HG02938 (cell line): ENCODE results near the gene DUSP21.
A peak's percentile ranks its signal among the peaks of the same experiment; 100 is the strongest.
"Not testable (repeated sequence)": the region's sequence is repeated elsewhere in the genome, so short reads cannot be mapped to it uniquely, and the experiment has no call there.

Experiments
- ATAC-seq: cut with Tn5 transposase; IDR thresholded peaks from one replicate; pipeline ENCODE4 v1.9.1; 2021; ENCODE audit warnings: mild to moderate bottlenecking, moderate library complexity; ENCODE audit not compliant: unreplicated experiment

DUSP21 gene

DNA sequence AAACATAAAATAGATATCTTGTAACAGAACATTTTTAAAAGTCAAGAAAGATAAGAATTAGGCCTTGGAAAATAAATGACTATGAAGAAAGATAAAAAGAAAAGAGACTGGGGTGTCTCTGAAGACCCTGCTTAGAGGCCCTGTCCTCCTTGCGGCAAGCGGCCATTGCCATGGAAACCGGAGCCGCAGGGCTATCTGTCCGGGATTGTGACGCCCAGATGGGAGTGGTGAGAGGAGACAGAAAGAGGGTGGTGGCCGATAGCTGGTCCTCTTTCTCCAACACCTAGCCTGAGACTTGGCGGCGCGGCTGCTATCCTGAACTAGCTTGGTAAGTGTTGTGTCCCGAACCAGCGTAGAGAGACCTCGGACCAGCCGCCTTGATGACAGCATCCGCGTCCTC is at the start of gene DUSP21:
Gene DUSP21 (plus strand): TSS at position 269 of the 400 bp plus-strand sequence. CDS start 112 bp downstream, at position 381.
- ATAC-seq = no peak

DNA sequence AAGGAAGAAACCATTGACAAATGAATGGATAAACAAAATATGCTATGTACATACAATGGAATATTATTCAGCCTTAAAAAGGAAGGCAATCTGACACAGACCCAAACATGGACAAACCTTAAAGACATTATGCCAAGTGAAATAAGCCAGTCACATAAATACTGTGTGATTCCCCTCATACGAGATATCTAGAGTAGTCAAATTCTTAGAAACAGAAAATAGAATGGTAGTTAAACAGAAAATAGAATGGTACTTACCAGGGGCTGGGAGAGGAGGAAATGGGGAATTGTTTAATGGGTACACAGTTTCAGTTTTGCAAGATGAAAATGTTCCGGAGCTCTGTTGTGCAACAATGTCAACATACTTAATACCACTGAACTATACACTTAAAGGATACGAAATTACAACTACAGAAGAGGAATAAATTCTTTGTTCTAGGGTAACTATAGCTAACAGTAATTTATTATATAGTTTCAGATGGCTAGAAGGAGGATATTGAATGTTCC is 47.8 kb upstream of the DUSP21 start:
- no peak for ATAC-seq

DNA sequence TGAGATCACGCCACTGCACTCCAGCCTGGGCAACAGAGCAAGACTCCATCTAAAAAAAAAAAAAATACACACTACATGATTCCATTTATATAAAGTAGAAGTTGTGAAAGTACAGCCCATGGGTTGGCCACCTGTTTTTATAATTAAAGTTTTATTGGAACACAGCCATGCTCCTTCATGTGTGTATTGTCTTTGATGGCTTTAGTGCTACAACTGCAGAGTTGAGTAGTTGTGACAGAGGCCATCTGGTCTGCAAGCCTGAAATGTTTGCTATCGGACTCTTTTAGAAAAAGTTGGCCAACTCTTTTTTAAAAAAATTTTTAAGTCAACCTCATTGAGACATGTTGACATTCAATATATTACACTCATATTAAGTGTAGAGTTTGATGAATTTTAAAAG is 41.2 kb upstream of the DUSP21 start:
- ATAC-seq = no peak

DNA sequence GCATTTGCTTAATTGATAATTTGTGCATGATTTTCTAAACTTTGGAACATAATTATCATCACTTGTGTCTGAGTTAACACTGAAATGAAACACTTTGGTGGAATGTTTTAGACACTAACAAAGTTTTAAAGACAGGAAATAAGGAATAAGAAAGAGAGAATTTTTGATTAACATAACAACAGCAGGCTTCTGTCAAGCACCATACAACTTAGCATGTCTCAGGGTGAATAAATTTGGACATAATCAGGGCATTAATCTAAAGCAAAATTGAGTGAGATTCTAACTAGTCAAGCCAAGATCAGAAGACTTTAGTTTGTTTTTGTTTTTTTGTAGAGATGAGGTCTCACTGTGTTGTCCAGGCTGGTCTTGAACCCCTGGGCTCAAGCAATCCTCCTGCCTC is 28.1 kb upstream of the DUSP21 start:
- no peak for ATAC-seq

DNA sequence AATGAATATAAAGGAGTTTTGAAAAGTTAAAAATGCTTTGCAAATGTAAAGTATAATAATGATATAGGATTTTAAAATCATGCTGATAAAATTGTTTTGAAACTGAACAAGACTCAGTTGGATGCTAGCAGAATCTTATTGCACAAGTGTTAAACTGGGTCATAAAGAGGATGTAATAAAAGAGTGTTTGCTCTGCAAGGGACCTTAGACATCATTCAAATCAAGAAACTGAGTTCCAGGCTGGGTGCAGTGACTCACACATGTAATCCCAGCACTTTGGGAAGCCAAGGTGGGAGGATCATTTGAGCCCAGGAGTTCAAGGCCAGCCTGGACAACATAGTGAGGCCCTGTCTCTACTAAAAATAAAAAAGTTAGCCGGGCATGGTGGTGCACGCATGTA is 27.5 kb upstream of the DUSP21 start:
- ATAC-seq = no peak

DNA sequence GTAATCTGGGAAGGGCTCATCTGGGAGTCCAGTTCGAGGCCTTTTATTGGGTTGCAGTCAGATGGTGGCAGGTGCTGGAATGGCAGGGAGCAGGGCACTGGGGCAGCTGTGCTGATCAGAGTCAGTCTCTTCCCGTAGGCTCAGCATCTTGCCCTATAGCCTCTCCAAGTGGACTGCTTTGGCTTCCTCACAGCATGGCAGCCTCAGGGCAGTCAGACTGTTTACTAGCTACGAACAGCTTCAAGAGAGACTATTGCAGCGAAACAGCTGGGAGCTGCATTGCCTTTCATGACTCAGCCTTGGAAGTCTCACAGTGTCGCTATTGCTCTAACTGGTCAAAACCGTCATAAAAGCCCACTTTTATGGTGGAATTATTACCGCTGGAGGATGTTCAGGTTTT is 26.8 kb upstream of the DUSP21 start:
- ATAC-seq = no peak

DNA sequence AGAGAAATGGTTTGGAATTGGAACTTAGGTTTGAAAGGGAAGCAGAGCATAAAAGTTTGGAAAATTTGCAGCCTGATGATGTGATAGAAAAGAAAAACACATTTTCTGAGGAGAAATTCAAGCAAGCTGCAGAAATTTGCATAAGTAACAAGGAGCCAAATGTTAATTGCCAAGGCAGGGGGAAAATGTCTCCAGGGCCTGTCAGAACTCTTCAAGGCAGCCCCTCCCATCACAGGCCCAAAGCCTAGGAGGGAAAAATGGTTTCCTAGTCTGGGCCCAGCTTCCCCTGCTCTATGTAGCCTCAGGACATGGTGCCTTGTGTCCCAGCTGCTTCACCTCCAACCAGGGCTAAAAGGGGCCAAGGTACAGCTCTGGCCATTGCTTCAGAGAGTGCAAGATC is 21.2 kb upstream of the DUSP21 start:
- no peak for ATAC-seq

DNA sequence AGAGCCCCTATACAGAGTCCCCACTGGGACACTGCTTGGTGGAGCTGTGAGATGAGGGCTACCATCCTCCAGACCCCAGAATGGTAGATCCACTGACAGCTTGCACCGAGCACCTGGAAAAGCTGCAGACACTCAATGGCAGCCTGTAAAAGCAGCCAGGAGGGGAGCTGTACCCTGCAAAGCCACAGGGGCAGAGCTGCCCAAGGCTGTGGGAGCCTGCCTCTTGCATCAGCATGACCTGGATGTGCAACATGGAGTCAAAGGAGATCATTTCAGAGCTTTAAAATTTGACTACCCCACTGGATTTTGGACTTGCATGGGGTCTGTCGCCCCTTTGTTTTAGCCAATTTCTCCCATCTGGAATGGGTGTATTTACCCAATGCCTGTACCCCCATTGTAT is 20.6 kb upstream of the DUSP21 start:
- not testable (repeated sequence) for ATAC-seq

DNA sequence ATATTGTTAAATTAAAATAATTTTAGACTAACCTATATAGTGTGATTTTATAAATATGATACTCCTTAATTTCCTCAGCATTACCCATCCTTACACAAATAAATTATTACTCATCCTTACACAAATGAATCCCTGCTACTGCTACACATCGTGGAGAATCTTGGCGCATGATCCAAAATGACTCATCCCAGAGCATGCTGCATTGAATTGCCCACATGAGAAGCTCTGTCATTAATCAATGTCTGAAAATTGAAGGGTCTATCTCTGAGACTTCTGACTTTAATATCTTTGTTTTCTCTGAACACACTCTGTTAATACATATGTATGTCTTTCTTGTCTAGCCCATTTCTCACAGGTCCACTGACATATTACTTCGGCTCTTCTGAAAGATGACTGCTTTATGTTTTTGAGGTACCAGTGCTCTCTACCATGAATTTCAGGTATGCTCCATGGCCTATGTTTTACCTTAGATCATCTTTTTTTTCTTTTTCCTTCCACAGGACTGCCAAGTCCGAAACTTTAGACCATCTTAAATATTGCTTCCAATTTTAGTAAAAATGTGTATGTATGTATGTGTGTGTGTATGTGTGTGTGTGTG is 15.7 kb upstream of the DUSP21 start:
- ATAC-seq = no peak

DNA sequence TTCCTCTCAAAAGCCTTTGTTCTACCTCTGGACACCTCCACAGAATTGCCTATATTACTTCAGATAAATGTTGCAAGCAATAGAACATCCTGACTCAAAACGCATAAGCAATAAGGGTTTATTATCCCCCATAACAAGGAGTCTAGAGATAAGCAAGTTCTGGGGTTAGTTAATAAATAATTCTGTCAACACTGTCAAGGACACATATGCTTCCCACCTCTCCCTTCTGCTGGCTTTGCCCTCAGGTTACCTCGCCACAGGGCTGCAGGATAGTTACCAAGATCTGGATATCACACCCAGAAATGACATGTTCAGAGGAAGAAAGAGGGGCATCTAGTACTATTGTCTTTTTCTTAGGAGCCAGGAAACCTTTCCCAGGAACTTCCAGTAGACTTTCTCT is 14.0 kb upstream of the DUSP21 start:
- no peak for ATAC-seq

DNA sequence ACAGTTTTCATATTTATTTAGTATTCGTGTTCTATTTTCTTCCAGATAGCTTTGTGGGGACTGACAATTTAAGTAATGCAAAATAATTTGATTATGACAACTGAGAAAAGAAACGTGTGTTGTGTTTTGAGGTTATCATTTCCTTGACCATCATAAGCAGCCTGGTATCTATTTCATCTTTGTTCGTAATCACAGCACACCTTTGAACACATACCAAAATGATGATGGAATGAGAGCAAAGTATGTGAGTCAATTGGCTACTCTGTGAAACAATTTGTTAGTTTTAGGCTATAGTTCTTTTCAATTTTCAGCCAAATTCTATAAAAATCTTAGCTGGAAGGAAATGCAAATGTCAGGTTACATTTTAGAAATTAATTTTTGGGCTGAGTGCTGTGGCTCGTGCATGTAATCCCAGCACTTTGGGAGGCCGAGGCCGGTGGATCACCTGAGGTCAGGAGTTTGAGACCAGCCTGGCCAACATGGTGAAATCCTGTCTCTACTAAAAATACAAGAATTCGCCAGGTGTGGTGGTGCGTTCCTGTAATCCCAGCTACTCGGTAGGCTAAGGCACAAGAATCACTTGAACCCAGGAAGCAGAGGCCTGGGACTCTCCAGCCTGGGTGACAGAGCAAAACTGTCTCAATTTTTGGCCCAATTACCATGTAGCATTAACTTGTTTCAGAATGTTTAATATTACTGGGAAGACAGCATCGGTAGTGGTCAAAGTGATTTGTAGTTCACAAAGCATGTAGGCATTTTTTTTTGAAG is 1.1 kb upstream of the DUSP21 start:
- no peak for ATAC-seq

DNA sequence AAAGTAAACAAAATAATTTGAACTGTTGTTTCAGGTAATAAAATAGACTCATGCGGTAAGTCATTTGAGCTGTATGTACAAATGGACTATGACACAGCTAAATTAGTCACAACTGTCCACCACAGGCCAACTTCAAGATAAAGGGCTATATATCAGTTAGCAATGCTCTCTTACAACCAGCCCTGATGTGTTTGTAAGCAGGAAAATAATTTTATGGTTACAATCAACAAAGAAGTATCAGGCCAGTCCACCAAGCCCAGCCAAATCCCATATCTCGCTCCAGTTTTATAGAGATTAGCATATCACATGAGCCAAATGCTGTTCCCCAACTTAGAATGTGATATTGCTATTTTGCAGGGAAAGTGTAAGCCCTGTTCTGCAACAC is 511 bp upstream of the DUSP21 start:
- no peak for ATAC-seq

DNA sequence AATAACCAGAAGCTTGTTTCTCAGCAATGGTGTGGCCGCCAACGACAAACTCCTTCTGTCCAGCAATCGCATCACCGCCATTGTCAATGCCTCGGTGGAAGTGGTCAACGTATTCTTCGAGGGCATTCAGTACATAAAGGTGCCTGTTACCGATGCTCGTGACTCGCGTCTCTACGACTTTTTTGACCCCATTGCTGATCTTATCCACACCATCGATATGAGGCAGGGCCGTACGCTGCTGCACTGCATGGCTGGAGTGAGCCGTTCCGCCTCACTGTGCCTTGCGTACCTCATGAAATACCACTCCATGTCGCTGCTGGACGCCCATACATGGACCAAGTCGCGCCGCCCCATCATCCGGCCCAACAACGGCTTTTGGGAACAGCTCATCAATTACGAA is 383 bp downstream of the DUSP21 start:
- ATAC-seq = no peak

DNA sequence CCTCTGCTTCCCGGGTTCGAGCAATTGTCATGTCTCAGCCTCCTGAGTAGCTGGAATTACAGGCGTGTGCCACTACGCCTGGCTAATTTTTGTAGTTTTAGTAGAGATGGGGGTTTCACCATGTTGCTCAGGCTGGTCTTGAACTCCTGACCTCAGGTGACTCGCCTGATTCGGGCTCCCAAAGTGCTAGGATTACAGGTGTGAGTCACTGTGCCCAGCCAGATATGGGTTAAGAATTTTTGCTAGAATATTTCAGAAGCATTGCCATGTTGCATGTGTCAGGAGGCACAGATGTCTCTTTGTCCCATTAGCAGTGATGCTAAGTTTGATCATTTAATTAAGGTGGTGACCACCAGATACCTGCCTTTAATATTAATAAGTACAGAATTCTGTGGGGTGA is 7.1 kb downstream of the DUSP21 start:
- ATAC-seq = not testable (repeated sequence)

DNA sequence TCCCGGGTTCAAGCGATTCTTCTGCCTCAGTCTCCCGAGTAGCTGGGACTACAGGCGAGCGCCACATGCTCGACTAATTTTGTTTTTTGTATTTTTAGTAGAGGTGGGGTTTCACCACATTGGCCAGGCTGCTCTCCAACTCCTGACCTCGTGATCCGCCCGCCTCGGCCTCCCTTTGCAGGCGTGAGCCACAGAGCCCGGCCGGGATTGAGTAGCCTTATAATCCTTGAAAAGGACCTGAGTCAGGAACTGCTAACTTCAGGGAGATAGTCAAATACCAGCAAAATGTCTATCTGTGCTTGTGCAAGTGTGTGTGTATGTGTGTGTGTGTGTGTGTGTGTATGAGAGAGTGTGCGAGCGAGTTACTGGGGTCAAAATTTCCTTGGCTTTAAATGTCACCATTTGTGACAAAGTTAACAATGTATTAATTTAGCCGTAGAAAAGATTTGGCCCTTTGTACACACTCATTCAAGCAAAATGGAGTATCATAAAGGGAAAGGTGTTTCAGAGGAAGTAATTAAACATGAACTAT is 27.4 kb downstream of the DUSP21 start:
- no peak for ATAC-seq

DNA sequence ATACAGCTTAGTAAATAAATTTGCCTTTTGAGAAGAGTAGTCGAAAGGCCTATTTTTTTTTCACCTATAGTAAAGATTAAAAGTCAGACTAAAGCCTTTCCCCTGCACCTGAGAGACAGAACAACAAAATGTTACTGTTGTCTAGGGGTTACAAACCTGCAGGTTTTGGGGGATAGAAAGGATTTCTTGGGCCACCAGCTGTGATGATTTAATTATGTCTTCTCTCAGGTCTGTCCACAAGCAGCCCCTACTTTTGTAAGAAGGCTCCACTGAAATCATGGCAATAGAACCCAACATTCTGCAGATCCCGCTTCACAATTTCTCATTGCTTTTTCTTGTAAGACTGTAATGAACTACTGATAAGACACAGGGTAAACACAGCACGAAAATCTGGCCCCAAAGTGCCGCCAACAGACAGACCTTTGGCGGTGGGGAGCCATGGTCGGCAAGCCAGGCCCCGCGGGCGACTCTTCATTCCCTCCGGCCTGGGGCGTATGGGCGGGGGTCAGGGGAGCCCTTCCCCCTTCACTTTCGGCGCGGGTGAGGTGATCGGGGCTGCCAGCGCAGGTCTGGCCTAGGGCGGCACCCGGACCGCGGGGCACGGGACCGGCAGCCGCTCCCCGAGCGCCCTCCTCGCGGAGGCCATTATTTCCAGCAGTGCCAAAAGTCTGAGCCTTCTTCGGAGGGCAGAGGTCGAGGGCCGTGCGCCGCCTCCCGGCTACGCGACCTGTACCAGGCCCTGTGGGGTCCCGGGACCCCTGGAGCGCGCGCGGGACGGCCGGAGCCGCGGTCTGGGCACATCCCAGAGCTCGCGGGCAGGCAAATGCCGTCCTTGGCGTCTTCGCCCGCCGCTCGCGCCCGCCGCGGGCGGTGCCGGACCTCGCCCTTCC is 28.4 kb downstream of the DUSP21 start:
- peak; percentile 26 for ATAC-seq

DNA sequence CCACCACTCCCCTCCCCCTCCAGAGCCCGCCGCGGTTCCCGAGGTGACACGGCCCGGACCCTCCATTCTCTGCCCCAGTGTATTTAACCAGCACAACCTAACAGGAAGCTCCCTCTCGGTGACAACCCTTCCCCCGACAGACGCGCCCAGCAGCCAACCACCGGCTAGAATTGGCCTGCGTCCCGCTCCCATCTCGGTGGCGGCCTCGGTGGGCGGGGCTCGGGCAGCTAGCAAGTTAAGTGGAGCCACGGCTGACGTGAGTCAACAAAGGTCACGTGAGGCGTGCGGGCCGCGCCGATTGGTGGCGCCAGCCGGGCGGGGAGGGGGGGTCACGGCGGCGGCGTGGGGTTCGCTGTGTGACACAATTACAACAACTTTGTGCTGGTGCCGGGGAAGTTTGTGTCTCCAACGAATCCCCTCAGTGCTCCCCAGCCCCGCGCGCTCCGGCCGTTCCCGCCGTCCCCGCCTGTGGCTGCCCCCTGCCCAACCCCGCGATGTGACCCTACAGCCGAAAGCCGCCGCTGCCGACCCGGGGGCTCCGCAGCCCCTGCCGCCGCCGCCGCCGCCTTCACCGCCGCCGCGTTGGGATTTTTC is 29.1 kb downstream of the DUSP21 start, which contains the start of gene KDM6A:
Gene KDM6A (plus strand): TSS at position 368 of the 594 bp plus-strand sequence. CDS start 364 bp downstream, outside the sequence.
- peak; percentile 84 for ATAC-seq

DNA sequence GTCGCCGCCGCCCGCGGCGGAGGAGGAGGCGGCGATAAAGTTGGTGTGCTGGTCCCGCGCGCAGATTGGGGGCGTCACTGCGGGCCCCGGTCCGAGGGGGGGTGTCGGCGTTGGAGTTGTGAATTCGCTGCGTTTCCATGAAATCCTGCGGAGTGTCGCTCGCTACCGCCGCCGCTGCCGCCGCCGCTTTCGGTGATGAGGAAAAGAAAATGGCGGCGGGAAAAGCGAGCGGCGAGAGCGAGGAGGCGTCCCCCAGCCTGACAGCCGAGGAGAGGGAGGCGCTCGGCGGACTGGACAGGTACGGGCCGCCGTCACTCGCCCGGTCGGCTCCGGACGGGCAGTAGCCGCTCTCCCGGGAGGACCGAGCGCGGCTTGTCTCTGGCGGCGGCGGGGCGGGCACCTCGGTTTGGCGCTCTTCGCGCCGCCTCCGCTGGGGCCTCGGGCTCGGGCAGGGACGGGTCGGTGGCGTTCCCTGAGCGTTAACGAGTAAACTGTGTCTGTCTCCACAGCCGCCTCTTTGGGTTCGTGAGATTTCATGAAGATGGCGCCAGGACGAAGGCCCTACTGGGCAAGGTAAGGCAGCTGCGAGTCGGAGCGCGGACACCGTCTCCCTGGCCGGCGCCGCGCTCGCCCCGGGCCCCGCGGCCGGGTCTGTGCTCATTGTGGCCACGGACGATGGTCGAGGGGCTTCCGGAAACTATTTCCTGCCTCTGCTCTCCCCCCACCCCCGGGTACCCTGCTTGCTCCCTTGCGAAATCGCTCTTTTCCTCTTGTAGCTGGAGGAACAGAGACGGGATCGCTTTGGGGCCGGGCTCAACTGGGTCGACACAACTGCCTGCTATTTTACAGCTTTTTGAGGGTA is 29.8 kb downstream of the DUSP21 start:
- ATAC-seq = peak; percentile 2

DNA sequence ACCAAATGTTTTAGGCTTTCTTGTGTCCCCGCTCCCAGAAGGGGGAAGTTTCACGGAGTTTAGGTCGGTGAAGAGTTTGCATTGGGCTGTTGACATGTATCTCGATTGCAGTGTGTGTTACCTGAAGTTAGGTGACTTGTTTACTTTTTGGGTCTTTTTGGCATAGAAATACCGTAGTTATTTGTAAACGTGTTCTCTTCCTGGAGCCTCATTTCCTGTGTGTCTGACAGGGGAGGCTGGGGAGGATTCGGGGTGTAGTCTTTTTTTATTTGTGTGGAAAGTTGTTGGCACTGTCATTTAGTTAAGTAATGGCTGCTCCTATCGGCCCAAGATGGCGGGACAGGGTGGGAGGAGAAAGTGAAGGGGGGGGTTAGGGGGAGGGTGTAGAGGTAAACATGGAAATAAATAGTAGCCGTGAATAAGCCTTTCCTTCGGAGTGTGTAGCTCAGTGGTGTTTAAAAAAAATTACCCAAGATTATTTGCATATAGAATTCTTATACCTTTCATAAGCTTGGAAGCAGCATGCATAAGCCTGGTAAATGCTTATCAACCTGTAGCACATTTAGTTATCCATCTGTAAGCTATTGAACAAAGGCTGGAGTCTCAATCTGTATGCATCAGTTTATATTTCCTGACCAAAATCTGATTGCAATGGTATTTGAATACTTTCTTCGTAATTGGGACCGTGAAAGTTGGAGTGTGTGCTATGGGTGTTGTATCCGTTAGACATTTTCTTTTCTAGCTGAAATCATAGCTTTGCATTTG is 30.8 kb downstream of the DUSP21 start:
- no peak for ATAC-seq
